ENCODE data around the gene ANKRD63. TPM values are rescaled to one million over a fixed set of nuclear protein-coding genes. Genes with fewer than 3 reads are reported as not detected.

ANKRD63 gene
- total RNA-seq, 1 donor from 2014 or later = 0.25 TPM

DNA sequence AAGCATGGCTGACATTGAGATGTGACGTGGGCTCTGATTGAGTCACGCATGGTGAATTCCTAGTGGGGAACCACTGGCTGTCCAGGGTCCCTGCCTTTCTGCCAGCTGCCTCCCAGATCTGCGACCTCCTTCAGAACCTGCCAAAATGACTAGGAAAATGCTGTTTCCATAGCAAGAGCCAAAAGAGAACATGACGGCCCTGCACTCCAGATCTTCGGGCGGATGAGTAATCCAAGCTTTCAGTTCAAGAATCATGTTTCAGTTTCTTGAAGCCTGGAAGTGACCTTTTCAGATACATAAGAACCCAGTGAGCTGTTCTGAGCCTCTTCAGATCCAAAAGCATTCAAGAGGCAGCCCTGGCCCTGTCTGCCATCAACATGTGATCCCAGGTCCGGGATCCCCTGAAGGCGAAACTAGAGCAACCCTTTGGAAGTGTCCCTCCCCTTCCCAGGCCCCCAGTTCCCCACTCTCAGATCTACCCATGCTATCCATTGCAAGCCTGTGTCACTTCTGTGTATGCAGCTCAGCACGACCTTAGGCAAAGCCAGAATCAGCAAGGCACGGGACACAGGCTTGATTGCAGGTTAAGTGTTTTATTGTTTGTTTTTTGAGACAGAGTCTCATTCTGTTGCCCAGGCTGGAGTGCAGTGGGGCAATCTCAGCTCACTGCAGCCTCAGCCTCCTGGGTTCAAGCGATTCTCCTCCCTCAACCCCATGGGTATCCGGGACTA lies 19.7 kb downstream of the ANKRD63 start:
- Mint-ChIP-seq H3K27ac (ENCODE audit: unreplicated experiment) (no peak overlapping the region), H3K27me3 (ENCODE audit: low read depth) (no peaks in the 10 kb centered on the region), H3K4me1 (ENCODE audit: low read depth) (peaks cover 17% of the 10 kb centered on the region), H3K36me3 (ENCODE audit: low read depth) (no peaks in the 10 kb centered on the region), H3K9me3 (ENCODE audit: low read depth) (no peaks in the 10 kb centered on the region), H3K4me3 (ENCODE audit: unreplicated experiment) (no peak overlapping the region)
- no peak for DNase-seq (ENCODE audit: low spot score)
- TF ChIP-seq, protein P1, sequence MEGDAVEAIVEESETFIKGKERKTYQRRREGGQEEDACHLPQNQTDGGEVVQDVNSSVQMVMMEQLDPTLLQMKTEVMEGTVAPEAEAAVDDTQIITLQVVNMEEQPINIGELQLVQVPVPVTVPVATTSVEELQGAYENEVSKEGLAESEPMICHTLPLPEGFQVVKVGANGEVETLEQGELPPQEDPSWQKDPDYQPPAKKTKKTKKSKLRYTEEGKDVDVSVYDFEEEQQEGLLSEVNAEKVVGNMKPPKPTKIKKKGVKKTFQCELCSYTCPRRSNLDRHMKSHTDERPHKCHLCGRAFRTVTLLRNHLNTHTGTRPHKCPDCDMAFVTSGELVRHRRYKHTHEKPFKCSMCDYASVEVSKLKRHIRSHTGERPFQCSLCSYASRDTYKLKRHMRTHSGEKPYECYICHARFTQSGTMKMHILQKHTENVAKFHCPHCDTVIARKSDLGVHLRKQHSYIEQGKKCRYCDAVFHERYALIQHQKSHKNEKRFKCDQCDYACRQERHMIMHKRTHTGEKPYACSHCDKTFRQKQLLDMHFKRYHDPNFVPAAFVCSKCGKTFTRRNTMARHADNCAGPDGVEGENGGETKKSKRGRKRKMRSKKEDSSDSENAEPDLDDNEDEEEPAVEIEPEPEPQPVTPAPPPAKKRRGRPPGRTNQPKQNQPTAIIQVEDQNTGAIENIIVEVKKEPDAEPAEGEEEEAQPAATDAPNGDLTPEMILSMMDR (IDR thresholded peaks at IDR 0.05) = no peak

DNA sequence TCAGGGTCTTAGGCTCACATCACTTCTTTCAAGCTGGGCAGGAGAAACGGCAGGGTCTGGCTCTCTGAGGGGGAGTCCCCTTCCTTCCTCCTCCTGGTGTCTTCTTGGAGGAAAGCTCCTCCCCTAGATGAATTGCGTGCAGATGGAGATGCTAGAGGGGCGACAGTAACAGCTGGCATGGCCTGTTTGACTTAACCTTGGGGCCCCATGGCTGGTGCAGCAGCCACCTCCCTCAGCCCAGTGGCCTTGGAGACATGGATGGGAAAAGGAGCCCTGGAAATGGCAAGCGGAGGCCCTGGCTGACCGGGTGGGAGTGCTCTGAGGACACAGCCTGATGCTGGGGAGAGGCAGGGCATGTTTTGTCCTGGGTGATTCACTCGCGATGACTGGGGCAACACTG lies 23.8 kb downstream of the ANKRD63 start:
- Mint-ChIP-seq H3K4me3 (ENCODE audit: unreplicated experiment) (no peak overlapping the region), H3K4me1 (ENCODE audit: low read depth) (peaks cover 10% of the 10 kb centered on the region), H3K36me3 (ENCODE audit: low read depth) (no peaks in the 10 kb centered on the region), H3K9me3 (ENCODE audit: low read depth) (no peaks in the 10 kb centered on the region), H3K27ac (ENCODE audit: unreplicated experiment) (no peak overlapping the region), H3K27me3 (ENCODE audit: low read depth) (peaks cover 2% of the 10 kb centered on the region)
- DNase-seq (ENCODE audit: low spot score) = no peak
- TF ChIP-seq, protein P1 (IDR thresholded peaks at IDR 0.05) = no peak

DNA sequence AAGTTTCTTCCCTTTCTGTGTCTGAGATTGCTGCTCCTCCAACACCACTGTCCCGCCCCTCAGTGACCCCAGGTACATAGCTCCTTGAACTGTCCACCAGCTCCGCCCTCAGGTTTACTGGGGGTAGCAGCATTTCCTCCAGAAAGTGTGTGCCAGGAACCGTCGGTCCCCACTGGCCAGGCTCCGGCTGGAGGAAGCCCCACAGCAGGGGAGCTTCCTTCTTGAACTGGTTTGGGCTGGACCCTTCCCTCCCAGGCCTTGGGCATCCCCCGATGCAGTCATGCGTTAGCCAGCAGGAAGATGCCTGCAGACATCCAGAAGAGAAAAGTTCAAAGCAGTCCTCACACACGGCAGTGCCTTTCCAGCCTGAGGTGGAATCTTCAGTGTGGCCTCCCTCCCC lies 24.3 kb downstream of the ANKRD63 start:
- no peaks in the 10 kb centered on the region for H3K9me3 Mint-ChIP-seq (ENCODE audit: low read depth)
- H3K4me1 Mint-ChIP-seq (ENCODE audit: low read depth) = peaks cover 13% of the 10 kb centered on the region
- H3K27me3 Mint-ChIP-seq (ENCODE audit: low read depth) = peaks cover 5% of the 10 kb centered on the region
- TF ChIP-seq, protein P1 (IDR thresholded peaks at IDR 0.05) = no peak
- DNase-seq (ENCODE audit: low spot score) = no peak
- no peak overlapping the region for H3K27ac Mint-ChIP-seq (ENCODE audit: unreplicated experiment)
- no peaks in the 10 kb centered on the region for H3K36me3 Mint-ChIP-seq (ENCODE audit: low read depth)
- H3K4me3 Mint-ChIP-seq (ENCODE audit: unreplicated experiment) = no peak overlapping the region

DNA sequence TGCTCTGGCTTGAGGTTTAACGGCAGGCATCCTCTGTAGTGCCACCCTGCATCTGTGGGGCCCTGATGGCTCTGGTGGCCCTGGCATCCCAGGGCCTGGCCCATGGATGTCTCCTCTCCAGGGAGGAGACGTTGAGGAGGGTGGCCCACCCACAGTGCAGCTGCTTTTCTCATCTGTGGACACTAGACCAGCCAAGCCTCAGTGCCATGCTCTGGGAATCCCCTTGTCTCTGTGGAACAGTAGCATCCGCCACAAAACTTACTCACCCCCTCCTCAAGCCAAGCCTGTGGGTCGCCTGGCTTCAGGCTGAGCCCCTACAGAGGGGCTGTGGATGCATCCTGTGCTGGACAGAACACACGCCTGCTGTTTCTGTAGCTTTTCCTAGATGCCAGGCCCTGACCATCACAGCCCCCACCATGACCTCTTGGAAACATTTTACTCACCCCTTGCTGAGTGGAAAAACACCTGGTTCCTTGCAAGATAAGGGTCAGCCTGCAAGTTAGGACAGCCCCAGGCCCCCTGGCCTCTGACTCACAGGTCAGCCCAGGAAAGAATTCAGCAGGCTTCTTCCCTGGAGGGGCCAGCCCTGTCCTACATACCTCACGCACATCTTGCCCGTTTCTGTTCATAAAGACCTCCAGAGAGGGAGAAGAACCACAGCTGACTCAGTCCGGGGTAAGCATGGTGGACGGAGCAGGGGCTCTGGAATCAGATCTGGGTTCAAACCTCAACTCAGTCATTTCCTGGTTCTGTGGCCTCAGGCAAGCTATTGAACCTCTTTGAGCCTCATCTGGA lies 25.0 kb downstream of the ANKRD63 start:
- TF ChIP-seq, protein P1 (IDR thresholded peaks at IDR 0.05) = no peak
- no peak for DNase-seq (ENCODE audit: low spot score)
- Mint-ChIP-seq H3K4me3 (ENCODE audit: unreplicated experiment) (no peak overlapping the region), H3K27me3 (ENCODE audit: low read depth) (peaks cover 7% of the 10 kb centered on the region), H3K27ac (ENCODE audit: unreplicated experiment) (no peak overlapping the region), H3K36me3 (ENCODE audit: low read depth) (no peaks in the 10 kb centered on the region), H3K9me3 (ENCODE audit: low read depth) (no peaks in the 10 kb centered on the region), H3K4me1 (ENCODE audit: low read depth) (peaks cover 12% of the 10 kb centered on the region)

DNA sequence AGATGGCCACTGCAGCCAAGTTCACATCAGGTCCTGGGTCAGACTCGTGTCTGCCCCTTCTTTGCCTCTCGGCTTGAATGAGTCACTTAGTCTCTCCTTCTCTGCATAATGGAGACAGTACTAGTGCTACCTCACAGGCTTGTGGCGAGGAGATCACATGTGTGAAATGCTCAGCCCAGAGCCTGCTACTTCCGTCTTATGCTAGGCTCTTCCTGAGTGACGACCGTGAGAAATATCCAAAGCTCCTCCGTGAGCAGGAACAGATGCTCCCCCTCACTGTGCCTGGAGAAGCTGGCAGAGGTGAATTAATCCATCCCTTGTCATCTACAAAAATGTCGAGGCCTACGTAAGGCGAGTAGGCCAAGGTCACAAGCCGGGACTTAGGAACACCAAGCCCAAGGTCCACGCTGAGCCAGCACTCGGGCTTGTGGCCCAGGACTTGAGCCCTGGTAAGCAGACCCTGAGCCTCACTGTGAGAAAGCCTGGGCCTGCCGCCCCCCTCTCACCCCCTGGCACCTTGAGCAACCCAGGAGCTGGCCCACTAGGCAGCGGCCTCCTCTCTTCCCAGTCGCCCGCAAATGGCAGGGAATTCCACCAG lies 26.1 kb downstream of the ANKRD63 start:
- Mint-ChIP-seq H3K9me3 (ENCODE audit: low read depth) (no peaks in the 10 kb centered on the region), H3K27me3 (ENCODE audit: low read depth) (peaks cover 7% of the 10 kb centered on the region), H3K4me3 (ENCODE audit: unreplicated experiment) (no peak overlapping the region), H3K36me3 (ENCODE audit: low read depth) (no peaks in the 10 kb centered on the region), H3K27ac (ENCODE audit: unreplicated experiment) (no peak overlapping the region), H3K4me1 (ENCODE audit: low read depth) (peaks cover 11% of the 10 kb centered on the region)
- no peak for DNase-seq (ENCODE audit: low spot score)
- TF ChIP-seq, protein P1 (IDR thresholded peaks at IDR 0.05) = no peak

Measured in chondrocyte (in vitro differentiated cells).